ENCODE measurements around the gene URI1.

URI1 gene

DNA sequence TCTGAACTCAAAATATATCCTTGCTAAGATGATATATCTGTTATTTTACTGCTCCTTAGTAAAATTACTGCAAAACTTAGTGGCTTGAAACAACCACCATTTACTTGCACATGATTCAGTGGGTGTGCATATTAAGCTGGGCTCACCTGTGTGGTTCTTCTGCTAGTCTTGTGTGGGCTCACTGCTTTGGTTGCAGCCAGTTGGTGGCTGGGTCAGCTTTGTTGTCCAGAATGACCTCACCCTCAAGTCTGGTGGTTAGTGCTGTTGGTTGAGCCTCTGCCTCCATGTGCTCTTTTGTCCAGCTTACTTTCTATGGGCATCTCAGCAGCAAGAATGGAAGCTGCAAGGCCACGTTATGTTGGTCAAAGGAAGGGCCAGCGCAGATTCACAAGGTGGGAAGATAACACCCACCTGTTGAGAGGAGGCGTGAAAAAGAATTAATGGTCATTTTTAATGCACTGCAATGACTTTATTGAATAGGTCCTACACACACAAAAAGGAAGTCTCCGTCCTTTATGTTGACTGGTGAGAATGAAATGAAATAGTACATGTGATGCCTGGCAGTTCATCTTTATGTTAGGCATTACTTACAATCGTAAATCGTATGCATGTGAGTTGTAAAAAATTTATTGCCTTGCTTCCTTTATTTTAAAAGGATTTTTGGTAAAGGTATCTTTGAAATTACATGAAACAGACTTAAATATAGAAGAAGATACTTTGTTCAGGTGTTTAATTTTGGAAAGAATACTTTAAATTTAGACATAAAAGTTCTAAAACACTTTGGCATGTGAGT is 34.3 kb downstream of the URI1 start:
- DNase-seq: peak; percentile 1

DNA sequence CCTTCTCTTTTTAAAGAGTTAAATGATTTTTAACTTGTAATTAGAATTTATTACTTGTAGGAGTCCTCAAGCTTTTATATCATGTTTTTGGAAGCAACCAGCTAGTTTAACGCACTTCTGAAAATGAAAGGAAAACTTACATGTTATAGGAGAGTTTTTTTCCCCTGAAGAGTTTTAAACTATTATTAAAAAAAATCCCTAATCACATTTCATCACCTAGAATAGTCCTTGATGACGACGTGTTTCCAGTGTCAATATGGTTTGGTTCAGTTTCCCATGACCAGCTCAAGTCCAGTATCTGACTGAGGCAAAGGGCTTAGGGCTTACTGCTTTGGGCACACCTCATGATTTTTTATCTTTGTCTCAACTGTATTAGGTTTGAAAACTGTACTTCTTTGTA is 36.0 kb downstream of the URI1 start:
- DNase-seq: no peak

DNA sequence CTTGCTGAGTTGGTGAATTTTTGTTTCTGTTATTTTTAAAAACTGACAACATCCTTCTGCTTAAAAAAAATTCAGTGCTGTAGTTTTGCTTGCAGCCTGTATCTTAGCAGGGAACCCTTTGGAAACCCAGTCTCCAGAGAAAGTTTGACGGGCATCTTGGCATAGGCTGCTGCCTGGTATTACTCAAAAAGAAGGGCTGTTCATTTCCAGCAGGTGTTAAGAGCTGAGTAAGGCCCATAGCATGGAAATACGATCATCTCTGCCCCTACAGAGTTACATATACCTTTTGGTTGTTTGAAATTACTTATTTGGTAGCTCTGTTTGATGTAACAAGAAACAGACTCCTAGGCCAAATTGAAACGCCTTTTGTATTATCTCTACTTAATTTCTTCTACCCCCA is 41.5 kb downstream of the URI1 start:
- DNase-seq: peak; percentile 8

DNA sequence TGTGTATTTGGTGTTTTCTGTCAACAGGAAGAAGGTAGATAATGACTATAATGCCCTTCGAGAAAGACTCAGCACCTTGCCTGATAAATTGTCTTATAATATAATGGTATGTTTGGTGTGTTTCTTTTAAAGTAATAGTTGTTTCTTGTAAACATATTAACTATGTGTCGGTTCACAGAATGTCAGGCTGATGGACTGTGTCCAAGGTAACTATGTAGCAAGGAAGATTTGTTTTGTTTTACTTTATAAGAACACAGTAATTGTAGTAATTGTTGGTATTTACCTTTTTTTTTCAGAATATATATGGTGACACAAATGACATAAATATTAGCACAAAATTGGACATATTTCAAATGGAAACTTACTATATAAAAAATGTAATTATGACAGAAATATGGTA is 43.2 kb downstream of the URI1 start:
- DNase-seq: no peak

DNA sequence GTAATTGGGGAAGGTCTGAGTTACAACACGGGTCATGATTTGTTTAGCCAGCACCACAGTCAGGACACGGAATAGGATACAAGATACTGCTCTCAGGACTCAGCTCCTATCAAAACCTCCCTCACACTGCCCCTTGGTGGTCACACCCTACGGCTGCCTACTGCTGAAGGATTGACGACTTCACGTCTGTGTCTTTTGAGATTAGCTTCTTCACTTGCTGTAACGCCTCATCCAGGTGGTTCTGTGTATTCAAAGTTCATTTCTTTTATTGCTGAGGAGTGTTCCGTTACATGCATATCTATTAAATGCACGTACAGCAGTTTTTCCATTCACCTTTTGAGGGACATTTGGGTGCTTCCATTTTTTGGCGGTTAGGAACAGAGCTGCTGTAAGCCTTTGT is 46.3 kb downstream of the URI1 start:
- DNase-seq: peak; percentile 2

DNA sequence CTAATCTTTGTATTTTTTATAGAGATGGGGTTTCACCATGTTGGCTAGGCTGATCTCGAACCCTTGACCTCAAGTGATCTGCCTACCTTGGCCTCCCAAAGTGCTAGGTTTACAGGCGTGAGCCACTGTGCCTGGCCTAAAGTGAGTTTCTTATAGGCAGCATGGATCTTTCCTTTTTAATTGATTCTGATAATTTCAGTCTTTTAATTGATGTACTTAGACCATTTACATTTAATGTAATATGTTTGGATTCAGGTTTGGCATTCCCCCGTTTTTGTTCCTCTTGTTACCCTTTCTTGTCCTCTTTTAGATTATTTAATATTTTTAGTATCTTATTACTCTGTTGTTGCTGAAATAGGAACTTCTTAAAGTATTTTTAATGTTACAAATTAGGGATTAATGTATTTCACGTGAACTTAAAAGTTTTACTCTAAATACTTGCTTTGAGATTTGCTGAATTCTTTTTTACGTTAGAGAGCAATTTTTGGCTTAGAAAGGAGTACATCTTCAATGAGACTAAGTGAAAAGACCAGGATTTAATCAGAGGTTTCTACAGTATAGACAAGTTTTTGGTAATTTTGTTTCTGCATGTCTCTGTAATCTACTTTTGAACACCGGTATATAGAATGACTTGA is 50.3 kb downstream of the URI1 start:
- no peak for DNase-seq

DNA sequence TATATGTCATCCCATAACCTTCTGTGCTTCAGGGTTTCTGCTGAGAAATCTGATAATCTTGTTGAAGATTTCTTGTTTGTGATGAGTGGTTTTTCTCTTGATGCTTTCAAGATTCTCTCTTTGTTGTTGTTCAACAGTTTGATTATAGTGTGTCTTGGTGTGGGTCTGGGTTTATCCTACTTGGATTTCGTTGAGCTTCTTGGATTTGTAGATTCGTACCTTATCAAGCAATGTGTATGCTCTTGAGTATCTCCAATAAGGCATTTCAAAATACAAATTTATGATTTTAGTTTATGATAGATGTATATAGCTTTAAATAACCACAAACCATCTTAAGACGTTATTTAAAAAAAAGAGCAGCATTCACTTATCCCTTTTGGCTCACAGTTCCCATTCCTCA is 57.5 kb downstream of the URI1 start:
- no peak for DNase-seq

DNA sequence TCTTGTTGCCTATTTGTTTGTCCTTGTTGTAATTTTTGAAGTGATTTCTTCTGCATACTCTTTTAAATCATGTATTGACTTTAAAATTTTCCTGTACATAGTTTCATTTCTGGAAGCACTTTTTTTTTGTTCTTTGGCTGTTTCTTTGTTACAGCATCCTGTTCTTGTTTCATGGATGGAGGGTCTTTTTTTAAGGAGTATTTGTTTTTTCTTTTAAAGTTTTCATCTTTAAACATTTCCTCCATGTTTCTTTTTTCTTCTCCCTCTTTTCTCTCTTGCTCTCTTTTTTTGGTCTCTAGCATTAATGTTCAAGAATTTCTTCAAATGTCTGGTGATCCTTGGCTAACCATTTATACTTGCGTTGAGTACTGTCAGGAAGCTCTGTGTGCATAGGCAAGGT is 58.8 kb downstream of the URI1 start:
- DNase-seq: no peak

DNA sequence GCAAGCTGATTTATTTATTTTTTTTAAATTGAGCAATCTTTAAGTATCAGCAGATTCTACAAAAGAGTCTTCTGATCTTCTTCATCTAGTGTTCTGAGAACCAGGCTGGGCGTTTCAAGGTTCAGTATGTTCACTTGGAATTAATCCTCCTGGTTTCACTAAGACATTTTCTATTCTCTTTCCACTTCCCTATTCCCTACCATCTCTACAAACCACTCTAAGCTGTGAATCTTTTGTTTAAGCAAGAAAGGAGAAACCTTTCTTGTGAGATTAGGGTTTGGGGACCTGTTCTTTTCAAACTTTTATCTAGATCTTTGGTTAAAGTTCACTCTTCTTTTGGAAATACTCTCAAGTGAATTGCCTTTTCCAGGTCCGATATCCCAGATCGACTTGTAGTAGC is 59.3 kb downstream of the URI1 start:
- DNase-seq: no peak

DNA sequence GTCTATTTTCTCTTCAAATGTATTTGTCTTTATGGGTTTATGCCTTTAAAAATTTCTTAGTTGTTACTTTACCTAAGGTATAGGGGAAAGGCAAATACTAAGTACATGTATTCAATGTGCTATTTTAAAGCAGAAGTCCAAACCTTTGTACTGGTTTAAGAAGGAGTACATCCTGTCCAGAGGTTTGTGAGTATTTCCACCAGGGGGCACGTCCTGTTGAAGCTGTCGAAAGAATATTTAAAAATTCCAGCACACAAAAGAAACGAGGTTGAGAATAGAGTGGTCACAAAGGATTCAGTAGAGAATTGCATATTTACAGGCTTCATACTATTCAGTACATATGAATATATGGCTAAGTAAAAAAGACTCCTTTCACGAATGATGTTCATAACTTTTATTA is 59.8 kb downstream of the URI1 start:
- DNase-seq: peak; percentile 10

DNA sequence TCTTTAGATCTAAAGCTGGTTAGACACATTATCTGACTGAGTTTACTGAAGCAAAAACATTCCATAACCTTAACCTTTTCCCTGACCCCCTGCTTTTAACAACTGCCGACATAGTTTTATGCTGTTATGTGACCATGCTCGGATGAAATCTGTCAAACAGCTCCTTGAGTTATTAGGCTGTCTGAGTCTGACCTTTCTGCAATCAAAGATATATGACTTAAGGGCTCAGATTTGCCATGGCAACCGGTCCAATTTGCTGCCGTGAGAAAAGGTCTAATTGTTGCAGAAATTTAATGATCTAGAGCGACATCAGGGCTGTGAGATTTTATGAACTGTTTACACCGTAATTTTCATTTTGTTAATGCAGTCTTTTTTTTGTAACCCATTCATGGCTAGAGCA is 61.8 kb downstream of the URI1 start:
- DNase-seq: peak; percentile 93

DNA sequence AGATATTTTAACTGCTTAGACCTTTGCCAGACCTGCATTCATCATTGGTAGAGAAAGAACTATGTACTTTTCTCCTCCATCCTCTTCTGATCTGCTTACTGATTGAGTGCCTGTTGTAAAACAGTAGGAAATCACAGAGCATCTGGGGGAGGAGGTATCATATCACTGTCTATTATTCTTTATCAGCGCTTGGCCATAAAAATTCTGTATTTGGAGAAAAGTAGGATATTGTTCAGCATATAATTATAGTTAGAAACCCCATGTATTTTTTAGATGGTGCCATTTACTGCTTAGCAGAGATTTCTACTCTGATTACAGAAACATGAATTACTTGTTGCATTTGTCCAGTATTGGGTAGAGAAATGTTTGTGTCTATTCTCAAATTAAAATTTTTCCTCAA is 62.4 kb downstream of the URI1 start:
- peak; percentile 87 for DNase-seq

DNA sequence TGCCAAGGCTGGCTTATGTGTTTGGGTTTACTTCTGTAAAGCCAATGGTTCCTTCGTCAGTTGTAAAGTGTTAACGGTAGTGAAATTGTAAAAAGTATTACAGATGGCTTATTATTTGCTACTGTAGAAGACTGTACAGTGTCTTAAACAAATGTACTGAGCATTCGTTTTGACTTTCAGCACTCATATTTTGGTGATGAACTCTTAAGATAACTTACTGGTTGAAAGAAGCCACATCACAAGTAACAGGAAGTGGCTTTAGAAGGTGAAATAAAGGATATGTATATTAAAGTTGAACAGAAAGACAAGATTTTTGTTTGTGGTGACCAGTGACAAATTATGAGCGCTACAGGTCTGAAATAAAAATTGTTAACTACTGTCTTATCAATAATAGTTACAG is 64.2 kb downstream of the URI1 start:
- DNase-seq: no peak

DNA sequence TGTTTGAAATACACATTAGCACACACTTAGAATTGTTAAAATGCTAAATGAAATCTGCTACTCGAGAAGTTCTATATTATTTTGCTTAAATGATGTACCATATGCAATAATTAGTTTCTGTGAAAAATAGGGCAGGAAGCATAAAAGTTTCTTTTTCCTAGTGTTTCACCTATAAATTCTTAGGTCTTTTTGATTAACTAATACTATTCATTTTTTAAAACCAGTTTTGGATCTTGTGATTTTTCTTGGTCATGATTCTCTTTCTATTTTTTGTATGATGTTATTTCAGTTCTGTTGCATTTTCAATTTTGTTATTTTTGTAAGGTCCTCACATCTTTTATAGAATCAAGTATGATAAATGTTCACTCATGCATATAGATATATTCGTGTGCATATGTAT is 66.1 kb downstream of the URI1 start:
- DNase-seq: no peak

DNA sequence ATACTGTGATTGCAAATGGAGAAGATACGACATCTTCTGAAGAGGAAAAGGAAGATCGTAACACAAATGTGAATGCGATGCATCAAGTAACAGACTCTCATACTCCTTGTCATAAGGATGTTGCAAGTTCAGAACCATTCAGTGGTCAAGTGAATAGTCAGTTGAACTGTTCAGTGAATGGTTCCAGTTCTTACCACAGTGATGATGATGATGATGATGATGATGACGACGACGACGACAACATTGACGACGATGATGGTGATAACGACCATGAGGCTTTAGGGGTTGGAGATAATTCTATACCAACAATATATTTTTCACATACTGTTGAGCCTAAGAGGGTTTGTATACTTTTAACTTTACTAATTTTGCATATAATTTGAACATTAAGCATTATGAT is 67.0 kb downstream of the URI1 start:
- DNase-seq: no peak

DNA sequence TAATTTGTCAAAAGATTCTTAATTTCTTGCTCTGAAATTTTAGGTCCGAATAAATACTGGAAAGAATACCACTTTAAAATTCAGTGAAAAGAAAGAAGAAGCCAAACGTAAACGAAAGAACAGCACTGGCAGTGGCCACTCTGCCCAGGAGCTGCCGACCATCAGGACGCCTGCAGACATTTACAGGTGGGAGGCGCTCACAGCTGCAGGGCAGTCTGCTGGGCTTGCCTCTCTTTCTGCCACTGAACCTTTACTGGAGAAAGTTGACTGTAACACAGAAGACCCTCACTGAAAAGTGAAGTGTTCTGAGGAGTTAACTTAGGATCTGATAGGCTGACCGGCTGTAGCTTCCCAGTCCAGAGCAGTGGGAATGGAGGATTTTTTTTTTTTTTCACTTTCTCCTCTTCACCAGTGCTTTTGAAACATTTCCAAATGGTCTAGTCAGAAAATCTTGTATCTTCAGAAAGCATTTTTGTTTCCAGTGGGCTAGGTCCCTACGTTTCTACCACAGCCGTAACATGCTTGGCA is 69.1 kb downstream of the URI1 start:
- no peak for DNase-seq

DNA sequence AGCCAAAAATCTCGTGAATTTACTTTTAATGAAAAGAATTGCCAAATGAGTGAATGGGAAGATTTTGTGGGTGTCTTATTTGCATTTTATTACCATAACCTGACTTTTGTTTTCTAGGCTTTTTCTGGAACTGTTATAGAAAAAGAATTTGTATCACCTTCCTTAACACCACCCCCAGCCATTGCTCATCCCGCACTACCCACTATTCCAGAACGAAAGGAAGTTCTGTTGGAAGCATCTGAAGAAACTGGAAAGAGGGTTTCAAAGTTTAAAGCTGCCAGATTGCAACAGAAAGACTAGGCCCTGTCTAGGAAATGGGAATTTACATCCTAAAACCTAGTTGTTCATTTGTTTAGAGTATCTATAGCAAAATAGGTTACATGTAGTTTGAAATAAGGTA is 72.7 kb downstream of the URI1 start:
- no peak for DNase-seq

DNA sequence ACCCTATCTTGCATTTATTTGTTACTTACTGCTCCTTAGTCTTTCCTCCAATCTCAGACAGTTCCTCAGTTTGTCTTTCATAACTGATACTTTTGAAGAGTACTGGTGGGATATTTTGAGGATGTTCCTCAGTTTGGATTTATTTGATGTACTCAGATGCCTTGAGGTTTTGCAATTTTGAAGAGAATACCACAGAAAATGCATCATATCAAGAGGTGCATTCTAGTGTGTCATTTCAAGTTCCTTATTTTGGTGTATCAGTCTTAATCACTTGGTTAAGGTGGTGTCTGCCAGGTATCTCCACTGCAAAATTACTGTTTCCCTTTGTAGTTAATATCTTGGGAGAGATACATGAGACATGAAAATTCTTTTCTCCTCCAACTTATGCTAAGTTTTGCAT is 75.1 kb downstream of the URI1 start:
- no peak for DNase-seq

DNA sequence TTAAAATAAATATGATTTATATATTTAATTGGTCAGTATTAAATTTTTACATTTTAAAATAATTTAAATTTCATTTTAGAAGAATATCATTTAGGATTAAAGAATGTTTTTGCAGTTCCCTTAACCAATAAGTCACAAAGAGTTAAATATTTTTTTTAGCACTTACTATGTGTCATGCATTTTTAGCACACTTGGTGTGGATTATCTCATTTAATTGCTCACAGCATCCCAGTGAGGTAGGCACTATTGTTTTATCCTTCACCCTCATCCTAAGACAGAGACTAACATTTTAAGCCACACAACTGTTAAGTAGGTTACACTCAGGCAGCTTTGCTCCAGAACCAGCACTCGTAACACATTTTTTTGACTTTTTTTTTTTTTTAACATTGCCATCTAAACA is 78.2 kb downstream of the URI1 start:
- no peak for DNase-seq

DNA sequence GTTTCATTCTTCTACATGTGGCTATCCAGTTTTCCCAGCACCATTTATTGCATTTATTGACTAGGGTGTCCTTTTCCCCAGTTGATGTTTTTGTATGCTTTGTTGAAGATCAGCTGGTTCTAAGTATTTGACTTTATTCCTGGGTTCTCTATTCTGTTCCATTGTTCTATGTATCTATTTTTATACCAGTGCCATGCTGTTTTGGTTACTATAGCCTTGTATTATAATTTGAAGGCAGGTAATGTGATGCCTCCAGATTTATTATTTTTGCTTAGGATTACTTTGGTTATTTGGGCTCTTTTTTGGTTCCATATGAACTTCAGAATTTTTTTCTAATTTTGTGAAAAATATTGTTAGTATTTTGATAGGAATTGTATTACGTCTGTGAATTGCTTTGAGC is 80.6 kb downstream of the URI1 start:
- DNase-seq: no peak

DNA sequence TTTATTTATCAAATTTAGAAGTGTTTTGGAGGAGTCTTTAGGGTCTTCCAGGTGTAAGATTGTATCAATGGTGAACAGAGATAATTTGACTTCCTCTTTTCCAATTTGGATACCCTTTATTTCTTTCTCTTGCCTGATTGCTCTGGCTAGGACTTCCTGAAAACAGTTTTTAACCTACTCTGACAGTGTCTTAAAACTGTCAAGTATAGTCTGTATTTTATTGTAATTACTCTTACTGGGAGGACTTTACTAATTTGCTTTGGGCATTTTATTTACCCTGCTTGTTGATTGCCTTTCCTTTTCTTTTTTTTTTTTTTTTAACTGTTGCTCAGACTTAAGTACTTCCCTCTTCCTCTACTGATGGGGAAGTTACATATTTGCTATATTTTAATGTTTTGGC is 81.3 kb downstream of the URI1 start:
- no peak for DNase-seq

DNA sequence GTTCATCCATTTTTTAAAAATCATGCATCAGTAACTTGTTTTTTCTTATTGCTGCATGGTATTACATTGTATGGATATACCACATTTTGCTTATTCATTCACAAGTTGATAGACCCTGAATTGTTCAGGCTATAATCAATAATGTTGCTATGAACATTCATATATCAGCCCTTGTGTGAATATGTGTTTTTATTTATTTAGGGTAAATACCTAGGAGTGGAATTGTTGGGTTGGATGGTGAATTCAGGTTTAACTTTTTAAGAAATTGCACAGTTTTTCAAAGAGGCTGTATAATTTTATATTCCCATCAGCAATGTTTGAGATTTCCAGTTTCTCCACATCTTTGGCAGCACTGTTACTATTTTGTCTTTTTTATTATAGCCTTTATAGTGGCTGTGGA is 82.1 kb downstream of the URI1 start:
- no peak for DNase-seq

DNA sequence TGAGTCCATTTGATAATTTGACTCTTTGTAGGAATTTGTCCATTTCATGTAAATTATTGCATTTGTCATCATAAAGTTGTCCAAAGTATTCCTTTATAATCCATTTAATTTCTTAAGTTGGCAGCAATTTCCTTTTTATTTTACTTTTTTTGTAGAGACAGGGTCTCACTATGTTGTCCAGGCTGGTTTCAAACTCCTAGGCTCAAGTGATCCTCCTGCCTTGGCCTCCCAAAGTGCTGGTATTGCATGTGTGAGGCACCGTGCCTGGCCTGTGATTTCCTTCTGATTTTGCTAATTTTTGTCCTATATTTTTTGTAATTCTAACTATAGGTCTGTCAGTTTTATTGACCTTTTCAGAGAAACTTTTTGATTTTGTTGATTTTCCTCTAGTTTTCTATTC is 84.9 kb downstream of the URI1 start:
- DNase-seq: no peak

DNA sequence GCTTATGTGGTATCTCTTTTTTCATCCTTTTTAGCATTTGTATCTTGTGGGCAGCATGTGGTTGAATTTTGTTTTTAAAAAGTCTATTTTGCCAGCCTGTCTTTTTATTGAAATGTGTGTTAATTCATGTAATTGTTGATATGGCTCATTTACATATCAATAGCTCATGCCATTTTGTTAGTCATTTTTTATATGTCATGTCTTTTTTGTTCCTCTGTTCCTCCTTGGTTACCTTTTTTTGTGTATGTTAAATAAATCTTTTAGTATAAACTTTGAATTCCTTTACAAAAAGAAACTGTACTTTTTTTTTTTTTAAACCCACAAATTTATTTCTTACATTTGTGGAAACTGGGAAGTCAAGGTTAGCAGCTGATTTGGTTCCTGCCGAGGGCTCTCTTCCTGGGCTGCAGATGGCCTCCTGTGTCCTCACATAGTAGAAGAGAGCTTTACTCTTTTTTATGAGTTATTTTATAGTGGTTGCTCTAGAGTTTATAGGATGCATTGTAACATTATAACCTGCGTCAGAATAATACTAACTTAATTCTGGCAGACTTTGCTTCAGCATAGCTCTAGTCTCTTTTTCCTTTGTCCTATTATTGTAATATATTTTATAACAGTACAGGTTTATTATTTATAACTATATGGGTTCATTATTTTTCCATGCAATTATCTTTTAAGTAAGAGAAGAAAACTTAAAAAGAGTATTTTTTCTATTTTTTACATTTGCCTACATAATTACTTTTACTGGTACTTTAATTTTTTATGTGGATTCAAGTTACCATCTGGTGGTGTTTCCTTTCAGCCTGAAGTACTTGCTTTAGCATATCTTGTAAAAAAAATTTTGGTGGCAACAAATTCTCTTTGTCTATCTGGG is 86.3 kb downstream of the URI1 start:
- no peak for DNase-seq
